ENCODE results near the gene ZNF41.

DNA sequence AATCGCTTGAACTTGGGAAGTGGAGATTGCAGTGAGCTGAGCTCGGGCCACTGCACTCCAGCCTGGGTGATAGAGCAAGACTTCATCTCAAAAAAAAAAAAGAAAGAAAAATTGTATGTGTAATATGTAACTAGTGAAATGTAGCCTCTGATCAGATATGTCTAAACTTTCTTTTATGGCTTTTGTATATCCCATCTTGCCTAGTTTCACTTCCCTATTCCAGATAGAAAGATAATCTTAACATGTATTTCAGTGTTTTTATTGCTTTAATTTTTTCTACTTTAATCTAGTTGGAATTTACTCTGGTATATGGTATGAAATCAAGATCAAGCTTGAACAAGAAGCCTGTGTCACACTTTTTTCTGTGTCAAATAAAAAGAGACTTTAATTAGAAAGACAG, 1.9 kb upstream of the ZNF41 start:
- no peak for TF ChIP-seq EZH2 (IDR thresholded peaks at IDR 0.05)
- TF ChIP-seq POLR2AphosphoS5 (IDR thresholded peaks at IDR 0.05; ENCODE audit: borderline replicate concordance, low read depth, low read length), result no peak
